ENCODE data around the gene SLC38A8.

DNA sequence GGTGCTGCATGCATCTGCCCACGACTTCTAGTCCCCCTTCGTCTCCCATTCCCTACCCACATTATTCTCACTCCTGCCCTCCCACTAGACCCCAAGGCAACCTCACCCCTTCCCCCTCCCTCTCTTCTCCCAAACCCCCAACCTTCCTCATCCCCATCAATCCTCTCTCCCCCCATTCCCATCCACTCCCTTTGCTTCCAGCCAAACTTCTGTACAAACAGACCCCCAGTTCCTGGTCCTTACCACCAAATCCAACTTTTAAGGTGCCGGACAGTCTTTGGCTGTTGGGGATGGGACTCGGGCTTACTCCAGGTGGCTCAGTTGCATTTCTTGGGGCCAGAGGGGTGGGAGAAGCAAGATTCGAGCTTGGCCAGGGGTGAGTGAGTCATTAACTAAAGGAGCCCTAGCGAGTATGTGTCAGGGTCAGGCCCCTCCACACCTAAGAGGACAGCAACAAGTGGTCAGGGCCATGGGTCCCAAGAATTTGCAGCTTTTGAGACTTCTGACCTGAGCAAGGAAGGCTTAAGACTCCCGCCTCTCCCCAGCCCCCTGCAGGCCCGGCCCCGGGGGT is at the start of gene SLC38A8:
- TF ChIP-seq POLR2AphosphoS5 (IDR thresholded peaks at IDR 0.05; ENCODE audit: borderline replicate concordance, low read depth, low read length) (no peak), EZH2 (IDR thresholded peaks at IDR 0.05) (no peak), FOXP2 (optimal IDR thresholded peaks at IDR 0.05; ENCODE audit: control extremely low read depth, extremely low read length, insufficient read depth) (no peak)
